Cardiac atrium fibroblast (primary cell): ENCODE measurements around the gene MALL. TPM values are rescaled to one million over a fixed set of nuclear protein-coding genes. Genes with fewer than 3 reads are reported as not detected.

Experiments
- total RNA-seq: library from RNA; depleted of rRNA; stranded (reverse); fragments of >200 nt; gene quantifications from 2 replicates; pipeline ENCODE4 v1.2.3, GENCODE V29; 2015

The MALL gene
- total RNA-seq, result 7.3 and 8.5 TPM in 2 replicates

DNA sequence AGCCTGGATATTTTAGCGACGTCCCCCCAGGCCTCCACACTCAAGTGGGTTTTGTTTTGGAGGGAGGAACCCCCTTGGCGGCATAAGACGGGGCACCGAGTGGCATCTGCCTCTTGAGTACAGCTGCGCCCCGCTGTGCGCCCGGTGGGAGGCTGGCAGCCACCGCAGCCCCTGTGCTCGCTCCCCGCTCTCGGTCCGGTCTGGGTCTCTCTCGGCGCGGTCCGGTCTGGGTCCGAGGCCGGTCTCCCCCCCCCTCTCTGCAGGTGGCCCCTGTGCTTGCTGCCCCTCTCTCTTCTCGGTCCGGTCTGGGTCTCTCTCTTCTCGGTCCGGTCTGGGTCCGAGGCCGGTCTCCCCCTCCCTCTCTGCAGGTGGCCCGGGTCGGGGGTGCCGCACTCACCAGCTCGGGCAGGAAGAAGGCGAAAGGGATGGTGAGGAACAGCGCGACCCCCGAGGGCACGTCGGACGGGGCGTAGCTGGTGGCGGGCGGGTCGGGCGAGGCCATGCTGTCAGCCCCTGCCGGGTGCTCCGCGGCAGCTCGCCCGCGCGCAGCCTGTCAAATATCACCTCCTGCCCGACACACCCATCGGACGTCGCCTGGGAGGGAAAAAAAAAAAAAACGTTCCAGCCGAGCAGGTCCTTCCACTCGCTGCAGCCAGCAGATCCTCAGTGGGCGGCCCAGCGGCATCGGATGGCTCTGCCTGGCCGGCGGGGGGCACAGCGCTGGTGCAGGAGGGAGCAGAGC lies at the start of gene MALL:
TSS of gene MALL (minus strand) at position 532 of the 742 bp plus-strand sequence. CDS start at position 502, 30 bp downstream.

Other genes with a start within 250 kb of the MALL start
- gene LIMS3, start 217.1 kb downstream of the MALL start, total RNA-seq, result 0.65 and 2.3 TPM in 2 replicates
- 1.3 and 3.2 TPM in 2 replicates for gene NPHP1, start 89.2 kb upstream of the MALL start, total RNA-seq
- gene MTLN, start 96.7 kb upstream of the MALL start, total RNA-seq, result 76.5 and 97.5 TPM in 2 replicates